Type B pancreatic cell (in vitro differentiated cells): Measurements from ENCODE around the gene DDX50. TPM values are rescaled to one million over a fixed set of nuclear protein-coding genes. Genes with fewer than 3 reads are reported as not detected.
A peak's percentile ranks its signal among the peaks of the same experiment; 100 is the strongest.

Experiments used
- DNase-seq: peaks from one replicate; pipeline ENCODE4 v3.0.0; 2021; ENCODE audit warnings: mixed read lengths; ENCODE audit not compliant: unreplicated experiment; ENCODE audit errors: extremely low spot score
- H3K27ac Mint-ChIP-seq: 2 replicates; pipeline ENCODE4 v1.8.0; 2021; ENCODE audit warnings: mild to moderate bottlenecking, mixed read lengths
- H3K27me3 Mint-ChIP-seq: 2 replicates; pipeline ENCODE4 v1.8.0; 2021; ENCODE audit warnings: mixed read lengths
- H3K36me3 Mint-ChIP-seq: 2 replicates; pipeline ENCODE4 v1.8.0; 2021; ENCODE audit warnings: mixed read lengths
- H3K4me1 Mint-ChIP-seq: one replicate; pipeline ENCODE4 v1.8.0; 2021; ENCODE audit warnings: mixed read lengths; ENCODE audit not compliant: unreplicated experiment
- H3K4me3 Mint-ChIP-seq: 2 replicates; pipeline ENCODE4 v1.8.0; 2021; ENCODE audit warnings: mild to moderate bottlenecking, mixed read lengths
- H3K9me3 Mint-ChIP-seq: 2 replicates; pipeline ENCODE4 v1.8.0; 2021; ENCODE audit warnings: mixed read lengths
- total RNA-seq: library from RNA; stranded (reverse); gene quantifications from 2 replicates; pipeline ENCODE4 v1.2.1, GENCODE V29; 2021; ENCODE audit warnings: low replicate concordance
- TF ChIP-seq, protein P1 (sequence below): fragments of 200-600 bp; sonication (generic); conservative IDR thresholded peaks from 2 replicates; pipeline ENCODE4 v1.5.0; 2021; ENCODE audit warnings: antibody characterized with exemption, mild to moderate bottlenecking

Gene DDX50
- total RNA-seq, 1 donor from 2014 or later = 44.2 TPM

DNA sequence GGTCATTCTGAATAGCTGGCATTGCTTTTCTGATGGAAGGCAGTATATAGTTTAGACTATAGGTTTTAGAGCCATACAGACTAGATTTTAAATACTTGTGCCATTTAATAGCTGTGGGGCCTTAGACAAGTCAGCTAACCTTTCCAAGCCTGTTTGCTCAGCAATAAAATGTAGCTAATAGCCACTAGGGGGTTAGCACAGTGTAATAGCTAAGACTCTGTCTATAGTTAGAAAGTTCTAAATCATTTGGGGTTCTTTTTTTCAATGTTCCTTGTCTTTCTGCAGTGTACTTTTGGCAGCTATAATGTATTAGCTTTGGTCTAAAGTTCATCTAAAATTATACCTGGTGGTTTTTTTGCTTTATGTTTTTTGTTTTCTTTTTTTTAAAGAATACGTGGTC, 80.0 kb downstream of the DDX50 start:
- Mint-ChIP-seq H3K27ac (no peak overlapping the region), H3K4me3 (no peak overlapping the region), H3K27me3 (no peaks in the 10 kb centered on the region), H3K9me3 (no peaks in the 10 kb centered on the region), H3K36me3 (peaks cover 15% of the 10 kb centered on the region), H3K4me1 (no peaks in the 10 kb centered on the region)
- TF ChIP-seq, protein P1, sequence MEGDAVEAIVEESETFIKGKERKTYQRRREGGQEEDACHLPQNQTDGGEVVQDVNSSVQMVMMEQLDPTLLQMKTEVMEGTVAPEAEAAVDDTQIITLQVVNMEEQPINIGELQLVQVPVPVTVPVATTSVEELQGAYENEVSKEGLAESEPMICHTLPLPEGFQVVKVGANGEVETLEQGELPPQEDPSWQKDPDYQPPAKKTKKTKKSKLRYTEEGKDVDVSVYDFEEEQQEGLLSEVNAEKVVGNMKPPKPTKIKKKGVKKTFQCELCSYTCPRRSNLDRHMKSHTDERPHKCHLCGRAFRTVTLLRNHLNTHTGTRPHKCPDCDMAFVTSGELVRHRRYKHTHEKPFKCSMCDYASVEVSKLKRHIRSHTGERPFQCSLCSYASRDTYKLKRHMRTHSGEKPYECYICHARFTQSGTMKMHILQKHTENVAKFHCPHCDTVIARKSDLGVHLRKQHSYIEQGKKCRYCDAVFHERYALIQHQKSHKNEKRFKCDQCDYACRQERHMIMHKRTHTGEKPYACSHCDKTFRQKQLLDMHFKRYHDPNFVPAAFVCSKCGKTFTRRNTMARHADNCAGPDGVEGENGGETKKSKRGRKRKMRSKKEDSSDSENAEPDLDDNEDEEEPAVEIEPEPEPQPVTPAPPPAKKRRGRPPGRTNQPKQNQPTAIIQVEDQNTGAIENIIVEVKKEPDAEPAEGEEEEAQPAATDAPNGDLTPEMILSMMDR = peak; percentile 64
- no peak for DNase-seq

DNA sequence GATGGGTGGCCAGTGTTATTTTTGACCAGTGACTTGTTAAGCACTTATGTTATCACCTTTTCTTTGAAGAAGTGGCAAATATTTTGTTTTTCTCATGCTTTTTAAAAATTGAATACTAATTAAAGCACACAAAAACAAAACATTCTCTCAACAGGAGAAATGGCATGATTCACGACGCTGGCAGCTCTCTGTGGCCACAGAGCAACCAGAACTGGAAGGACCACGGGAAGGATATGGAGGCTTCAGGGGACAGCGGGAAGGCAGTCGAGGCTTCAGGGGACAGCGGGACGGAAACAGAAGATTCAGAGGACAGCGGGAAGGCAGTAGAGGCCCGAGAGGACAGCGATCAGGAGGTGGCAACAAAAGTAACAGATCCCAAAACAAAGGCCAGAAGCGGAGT, 81.3 kb downstream of the DDX50 start:
- H3K36me3 Mint-ChIP-seq = peaks cover 15% of the 10 kb centered on the region

DNA sequence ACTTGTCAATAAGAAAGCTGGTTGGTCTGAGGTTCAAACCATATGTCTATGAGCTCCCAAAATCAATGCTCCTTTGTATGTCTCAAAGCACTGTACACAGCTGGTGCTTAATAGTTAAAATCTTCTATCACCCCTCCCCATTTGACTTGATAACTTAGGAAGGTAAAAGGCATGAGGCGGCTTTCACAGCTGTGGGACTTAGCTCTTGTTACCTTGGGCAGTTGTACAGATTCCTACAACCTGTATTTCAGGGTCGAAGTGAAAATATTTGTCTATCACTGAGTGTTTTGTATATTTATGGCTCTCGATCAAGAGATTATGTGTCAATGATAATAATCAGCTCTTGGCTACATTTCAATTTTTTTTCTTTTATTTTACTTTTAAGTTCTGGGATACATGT, 86.5 kb downstream of the DDX50 start:
- Mint-ChIP-seq H3K4me1 (peaks cover 15% of the 10 kb centered on the region), H3K27ac (no peak overlapping the region), H3K9me3 (no peaks in the 10 kb centered on the region), H3K27me3 (no peaks in the 10 kb centered on the region), H3K36me3 (peaks cover 8% of the 10 kb centered on the region), H3K4me3 (peak overlapping the region; percentile 97)
- TF ChIP-seq, protein P1 = no peak
- no peak for DNase-seq

More for the DNA sequence above, 81.3 kb downstream of the DDX50 start:
- no peaks in the 10 kb centered on the region for H3K9me3 Mint-ChIP-seq
- no peak overlapping the region for H3K4me3 Mint-ChIP-seq
- H3K4me1 Mint-ChIP-seq = no peaks in the 10 kb centered on the region
- no peaks in the 10 kb centered on the region for H3K27me3 Mint-ChIP-seq
- TF ChIP-seq, protein P1 = no peak
- H3K27ac Mint-ChIP-seq = no peak overlapping the region
- no peak for DNase-seq

DNA sequence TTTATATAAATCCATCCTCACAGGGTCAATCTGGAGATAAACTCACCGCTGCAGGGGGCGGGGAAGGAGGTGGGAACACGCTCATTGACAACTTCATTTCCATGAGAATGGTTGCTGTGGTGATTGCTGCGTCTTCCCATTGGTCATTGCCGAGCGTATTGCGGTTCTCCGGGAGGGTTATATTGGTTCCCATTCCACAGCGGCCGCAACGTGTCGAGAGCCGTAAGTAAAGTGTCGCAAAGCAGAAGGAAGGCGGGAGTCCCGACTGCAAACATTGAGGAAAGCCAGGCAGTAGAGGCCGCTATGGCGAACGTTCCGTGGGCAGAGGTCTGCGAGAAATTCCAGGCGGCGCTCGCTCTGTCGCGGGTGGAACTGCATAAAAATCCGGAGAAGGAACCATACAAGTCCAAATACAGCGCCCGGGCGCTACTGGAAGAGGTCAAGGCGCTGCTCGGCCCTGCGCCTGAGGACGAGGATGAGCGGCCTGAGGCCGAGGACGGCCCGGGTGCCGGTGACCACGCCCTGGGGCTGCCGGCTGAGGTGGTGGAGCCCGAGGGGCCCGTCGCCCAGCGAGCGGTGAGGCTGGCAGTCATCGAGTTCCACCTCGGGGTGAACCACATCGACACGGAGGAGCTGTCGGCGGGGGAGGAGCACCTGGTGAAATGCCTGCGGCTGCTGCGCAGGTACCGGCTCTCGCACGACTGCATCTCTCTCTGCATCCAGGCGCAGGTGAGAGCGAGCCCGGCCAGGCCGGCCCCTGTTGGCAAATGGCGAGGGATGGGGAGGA, 87.6 kb downstream of the DDX50 start, which contains the start of gene KIFBP:
KIFBP (plus strand) TSS at position 274 of the 787 bp plus-strand sequence; CDS start at position 304, 30 bp downstream.
- Mint-ChIP-seq H3K27ac (peak within 1 kb of the TSS; percentile 92), H3K4me1 (peaks cover 22% of the 10 kb centered on the region), H3K9me3 (no peaks in the 10 kb centered on the region), H3K27me3 (no peaks in the 10 kb centered on the region), H3K36me3 (peaks cover 3% of the 10 kb centered on the region), H3K4me3 (peak within 1 kb of the TSS; percentile 97)
- peak; percentile 88 for DNase-seq
- TF ChIP-seq, protein P1 = peak; percentile 60

DNA sequence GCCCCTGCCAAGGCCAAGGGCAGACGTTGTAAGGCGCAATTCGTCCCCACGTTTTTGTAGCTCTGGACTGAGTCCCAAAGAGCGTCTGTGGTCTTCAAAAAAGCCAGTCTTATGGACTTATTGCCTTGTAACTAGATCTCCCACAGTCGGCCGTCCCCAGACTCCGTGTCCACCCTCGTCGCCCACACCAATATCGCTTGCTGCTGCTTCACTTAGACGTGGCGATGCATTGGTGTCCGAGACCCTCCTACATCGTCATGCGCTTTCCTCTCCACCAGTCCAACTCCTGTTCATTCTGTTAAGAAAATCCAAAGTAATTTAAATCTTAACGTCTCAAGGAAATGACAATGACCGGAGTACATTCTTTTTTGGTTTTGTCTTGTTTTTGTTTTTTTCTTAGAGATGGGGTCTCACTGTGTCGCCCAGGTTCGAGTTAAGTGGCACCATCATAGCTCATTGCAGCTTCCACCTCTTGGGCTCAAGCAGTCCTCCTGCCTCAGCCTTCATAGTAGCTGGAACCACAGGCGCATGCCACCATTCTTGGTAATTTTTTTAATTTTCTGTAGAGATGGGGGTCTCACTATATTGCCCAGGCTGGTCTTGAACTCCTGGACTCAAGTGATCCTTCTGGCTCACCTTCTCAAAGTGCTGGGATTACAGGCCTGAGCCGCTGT, 88.3 kb downstream of the DDX50 start:
- H3K36me3 Mint-ChIP-seq = peaks cover 3% of the 10 kb centered on the region
- peaks cover 22% of the 10 kb centered on the region for H3K4me1 Mint-ChIP-seq

More for the DNA sequence above, 88.3 kb downstream of the DDX50 start:
- TF ChIP-seq, protein P1 = no peak
- DNase-seq = no peak
- Mint-ChIP-seq H3K27me3 (no peaks in the 10 kb centered on the region), H3K4me3 (peak overlapping the region; percentile 97), H3K9me3 (no peaks in the 10 kb centered on the region), H3K27ac (peak overlapping the region; percentile 92)
